HG03045 (cell line): ENCODE measurements around the gene CACNG4.

Experiments used
- ATAC-seq: cut with Tn5 transposase; IDR thresholded peaks from one replicate; pipeline ENCODE4 v1.9.1; 2021; ENCODE audit warnings: mild to moderate bottlenecking, moderate library complexity; ENCODE audit not compliant: unreplicated experiment

The CACNG4 gene

GRCh38 chr17:66943484-66943883, 21.0 kb upstream of the CACNG4 start:
- no peak for ATAC-seq

- no peak for ATAC-seq
These were observed 20.0 kb upstream of the CACNG4 start for GRCh38 chr17:66944351-66945146.

GRCh38 chr17:66945147-66945835, 19.2 kb upstream of the CACNG4 start:
- ATAC-seq: no peak

GRCh38 chr17:66946251-66946650, 18.3 kb upstream of the CACNG4 start:
- no peak for ATAC-seq

GRCh38 chr17:66947311-66947710, 17.2 kb upstream of the CACNG4 start:
- ATAC-seq: no peak

- no peak for ATAC-seq
These were observed 16.3 kb upstream of the CACNG4 start for GRCh38 chr17:66948061-66948750.

GRCh38 chr17:66949501-66949900, 15.0 kb upstream of the CACNG4 start:
- no peak for ATAC-seq

GRCh38 chr17:66950325-66950724, 14.2 kb upstream of the CACNG4 start:
- ATAC-seq: no peak

- no peak for ATAC-seq
These were observed 13.5 kb upstream of the CACNG4 start for GRCh38 chr17:66950886-66951604.

- ATAC-seq: no peak
These were observed 12.9 kb upstream of the CACNG4 start for GRCh38 chr17:66951605-66951953.

- no peak for ATAC-seq
These were observed 12.4 kb upstream of the CACNG4 start for GRCh38 chr17:66952031-66952524.

GRCh38 chr17:66952681-66953629, 11.6 kb upstream of the CACNG4 start:
- ATAC-seq: no peak

GRCh38 chr17:66953630-66954020, 10.9 kb upstream of the CACNG4 start:
- no peak for ATAC-seq

GRCh38 chr17:66954632-66955031, 9.9 kb upstream of the CACNG4 start:
- no peak for ATAC-seq

- no peak for ATAC-seq
These were observed 8.7 kb upstream of the CACNG4 start for GRCh38 chr17:66955821-66956220.

- no peak for ATAC-seq
These were observed 7.6 kb upstream of the CACNG4 start for GRCh38 chr17:66956941-66957340.

- no peak for ATAC-seq
These were observed 7.2 kb upstream of the CACNG4 start for GRCh38 chr17:66957343-66957742.

GRCh38 chr17:66957951-66958579, 6.4 kb upstream of the CACNG4 start:
- no peak for ATAC-seq

GRCh38 chr17:66959641-66960375, 4.7 kb upstream of the CACNG4 start:
- no peak for ATAC-seq
